ENCODE results near the gene MLXIP.
"Not testable (repeated sequence)": the region's sequence is repeated elsewhere in the genome, so short reads cannot be mapped to it uniquely, and the experiment has no call there.

The MLXIP gene

DNA sequence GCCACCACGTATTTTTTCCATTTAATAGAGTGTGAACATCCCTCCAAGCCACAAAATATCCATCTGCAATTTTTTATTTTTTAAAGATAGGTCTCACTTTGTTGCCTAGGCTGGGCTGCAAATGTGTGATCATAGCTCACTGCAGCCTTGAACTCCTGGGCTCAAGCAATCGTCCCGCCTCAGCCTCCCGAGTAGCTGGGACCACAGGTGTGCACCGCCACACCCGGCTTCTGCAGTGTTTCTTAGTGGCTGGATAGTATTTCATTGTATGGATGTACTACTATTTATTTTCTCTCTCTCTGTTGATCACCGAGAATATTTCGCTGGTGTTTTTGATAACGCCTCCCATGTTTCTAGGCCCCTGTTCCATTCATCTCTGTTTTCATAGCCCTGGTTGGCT lies 17.5 kb downstream of the MLXIP start:
- no peak for DNase-seq (ENCODE audit: low read depth in 3 of 3)

DNA sequence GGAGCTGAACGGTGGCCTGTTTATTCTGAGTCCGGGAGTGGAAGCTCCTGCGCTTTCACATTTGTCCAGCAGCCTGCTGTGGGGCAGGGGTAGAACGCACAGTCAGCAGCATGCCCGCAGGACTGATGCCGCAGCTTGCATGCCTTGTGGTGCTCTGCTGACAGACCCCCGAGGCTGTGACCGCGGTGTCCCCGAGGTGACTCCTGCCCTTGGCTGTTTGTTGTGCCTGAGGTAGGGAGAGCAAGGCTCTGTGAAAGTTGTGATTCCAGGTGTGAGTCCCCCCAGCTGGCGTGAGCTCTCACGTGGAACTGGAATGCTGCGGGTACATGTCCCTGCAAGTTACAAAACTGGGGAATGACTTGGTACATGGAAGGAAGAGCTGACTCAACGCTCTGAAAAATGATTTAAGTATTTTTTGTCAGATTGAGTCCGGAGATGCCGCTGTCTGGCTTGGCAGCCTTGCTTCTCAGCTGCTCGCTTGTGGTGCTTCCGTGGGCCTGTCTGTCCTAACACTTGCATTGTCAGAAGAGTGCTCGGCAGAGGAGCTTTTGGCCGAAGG lies 18.1 kb downstream of the MLXIP start:
- DNase-seq (ENCODE audit: low read depth in 3 of 3): no peak

DNA sequence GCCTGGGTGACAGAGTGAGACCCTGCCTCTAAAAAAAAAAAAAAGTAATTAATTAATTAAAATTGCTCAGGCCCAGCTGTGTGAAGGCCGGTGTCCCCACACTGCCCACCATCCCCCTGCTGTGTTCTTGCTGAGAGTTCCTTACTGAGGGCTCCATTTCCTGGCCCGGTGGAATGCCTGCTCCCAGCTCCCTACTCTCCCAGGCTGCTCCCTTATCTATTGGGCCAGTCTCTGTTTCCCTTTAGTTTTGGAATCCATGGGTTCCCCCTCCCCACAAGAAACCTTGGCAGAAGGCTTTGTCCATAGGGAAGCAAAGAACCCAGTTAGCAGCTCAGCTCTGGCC lies 19.0 kb downstream of the MLXIP start:
- DNase-seq (ENCODE audit: low read depth in 3 of 3): no peak

DNA sequence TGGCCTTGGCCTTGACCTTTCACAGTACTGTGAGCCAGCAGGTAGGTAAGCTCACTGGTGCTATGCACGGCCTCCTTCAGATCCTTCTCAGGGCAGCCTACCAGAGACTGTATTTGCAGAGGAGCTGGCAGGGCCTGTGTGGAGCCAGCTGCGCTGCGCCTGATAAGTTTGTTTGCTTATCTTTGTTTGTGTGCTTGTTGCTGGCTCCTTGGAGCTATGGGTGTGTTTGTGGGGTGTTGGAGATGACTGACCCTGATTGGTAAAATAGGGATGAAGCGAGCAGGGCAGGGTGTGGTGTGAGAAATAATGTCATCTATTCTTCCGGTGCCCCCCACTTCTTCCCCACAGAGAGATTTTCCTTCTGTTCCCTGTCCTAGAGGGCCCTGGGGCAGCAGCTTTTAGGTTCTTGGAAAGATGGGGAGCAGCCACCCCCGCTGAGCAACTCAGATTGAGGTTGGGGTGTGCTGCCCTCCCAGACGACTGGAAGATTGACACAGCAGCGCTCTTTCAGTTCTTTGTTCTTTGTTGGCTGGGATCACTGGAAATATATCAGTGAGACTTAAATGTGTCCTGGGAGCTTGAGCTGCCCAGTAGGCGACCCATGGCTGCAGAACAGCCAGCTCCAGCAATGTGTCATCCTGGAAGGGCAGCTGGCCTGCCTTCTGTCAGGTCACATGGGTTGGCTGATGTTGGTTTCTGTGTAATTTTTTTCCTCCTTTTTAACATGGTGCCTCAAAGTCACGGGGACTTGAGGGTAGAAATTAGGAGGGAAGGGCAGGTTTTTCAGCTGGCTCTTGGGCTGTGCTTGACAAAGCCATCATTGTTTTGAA lies 19.6 kb downstream of the MLXIP start:
- no peak for DNase-seq (ENCODE audit: low read depth in 3 of 3)

DNA sequence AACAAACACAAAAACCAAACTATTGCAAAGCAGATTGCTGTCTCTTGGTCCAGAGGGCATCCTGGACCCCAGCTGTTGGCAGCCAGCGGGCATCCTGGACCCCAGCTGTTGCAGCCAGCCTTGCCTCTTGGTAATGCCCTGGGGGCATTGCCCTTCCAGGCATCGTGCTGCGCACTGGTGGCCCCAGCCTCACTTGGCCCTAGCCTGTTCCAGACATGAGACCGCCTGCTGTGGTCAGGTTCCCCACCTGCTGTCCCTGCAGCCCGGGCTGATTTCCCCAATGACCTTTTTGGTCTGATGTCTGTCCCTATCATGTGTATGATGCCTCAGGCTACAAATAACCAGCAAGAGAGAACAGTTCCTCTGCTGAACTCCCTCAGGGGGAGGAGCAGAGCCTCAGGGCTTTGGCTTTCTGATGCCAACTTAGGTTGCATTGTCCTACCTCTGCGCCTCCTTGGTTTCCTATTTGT lies 20.8 kb downstream of the MLXIP start:
- DNase-seq (ENCODE audit: low read depth in 3 of 3): no peak

DNA sequence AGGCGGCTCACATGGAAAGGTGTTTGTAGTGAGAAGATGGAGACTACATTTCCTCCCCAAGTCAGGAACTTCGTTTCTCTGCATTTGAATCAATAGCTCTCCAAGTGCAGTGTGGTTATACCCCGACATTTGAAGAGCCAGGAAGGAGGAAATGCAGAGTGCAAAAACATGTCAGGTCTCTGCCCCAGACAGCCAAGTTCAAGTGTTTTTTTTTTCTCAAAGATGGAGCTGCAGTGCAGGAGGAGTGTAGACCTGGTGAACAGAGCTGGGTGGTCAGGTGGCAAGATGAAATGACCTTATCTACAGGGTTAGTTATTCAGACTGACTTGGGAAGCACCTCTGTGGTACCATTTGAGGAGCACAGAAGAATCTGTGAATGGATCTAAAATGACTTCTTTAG lies 21.3 kb downstream of the MLXIP start:
- no peak for DNase-seq (ENCODE audit: low read depth in 3 of 3)

DNA sequence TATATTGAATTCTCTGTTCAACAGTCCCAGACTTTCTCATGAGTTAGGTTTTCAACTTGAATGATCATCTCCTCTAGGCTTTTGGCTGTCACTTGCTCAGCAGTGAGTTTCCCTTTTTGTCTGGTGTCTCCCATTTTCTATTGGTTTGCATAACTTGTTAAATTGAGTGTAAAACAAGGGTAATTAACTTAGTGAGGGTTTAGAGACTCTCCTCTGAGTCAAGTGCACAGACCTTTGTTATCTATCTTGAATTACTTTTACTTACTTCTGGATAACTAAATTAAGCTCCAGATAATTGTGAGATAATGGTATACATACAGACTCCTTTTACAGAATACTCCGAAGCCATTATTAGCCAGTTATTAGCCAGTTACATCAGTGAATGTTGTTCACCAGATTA lies 22.0 kb downstream of the MLXIP start:
- no peak for DNase-seq (ENCODE audit: low read depth in 3 of 3)

DNA sequence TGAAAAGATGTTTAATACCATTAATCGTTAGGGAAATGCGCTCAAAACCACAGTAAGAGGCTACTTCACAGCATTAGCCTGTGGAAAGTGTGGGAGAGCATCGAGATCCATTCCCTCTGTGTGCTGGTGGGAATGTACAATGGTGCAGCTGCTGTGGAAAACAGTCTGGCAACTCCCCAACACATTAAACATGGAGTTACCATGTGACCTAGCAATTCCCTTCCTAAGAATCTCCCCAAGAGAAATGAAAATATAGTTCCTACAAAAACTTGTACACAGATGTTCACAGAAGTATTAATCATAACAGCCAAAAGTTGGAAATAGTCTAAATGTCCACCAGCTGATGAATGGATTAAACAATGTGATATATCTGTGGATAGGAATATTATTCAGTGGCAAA lies 23.8 kb downstream of the MLXIP start:
- DNase-seq (ENCODE audit: low read depth in 3 of 3): no peak

DNA sequence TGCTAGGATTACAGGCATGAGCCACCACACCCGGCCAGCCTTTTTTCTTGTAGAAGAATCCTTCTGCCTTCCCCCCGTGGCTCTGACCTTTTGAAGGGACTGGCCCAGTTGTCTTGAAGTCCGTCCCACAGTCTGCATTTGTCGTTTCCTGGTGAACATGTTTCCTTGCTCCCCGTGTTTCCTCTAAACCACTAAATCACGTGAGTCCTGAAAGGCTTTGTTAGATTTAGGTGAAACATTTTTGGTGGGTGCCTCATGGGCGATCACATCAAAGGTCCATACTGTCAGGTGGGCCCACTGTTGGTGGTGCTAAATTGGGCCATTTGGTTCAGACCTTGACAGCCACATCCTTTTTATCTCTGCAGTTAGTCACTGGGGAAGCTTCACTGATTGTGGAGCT lies 26.3 kb downstream of the MLXIP start:
- DNase-seq (ENCODE audit: low read depth in 3 of 3): no peak

DNA sequence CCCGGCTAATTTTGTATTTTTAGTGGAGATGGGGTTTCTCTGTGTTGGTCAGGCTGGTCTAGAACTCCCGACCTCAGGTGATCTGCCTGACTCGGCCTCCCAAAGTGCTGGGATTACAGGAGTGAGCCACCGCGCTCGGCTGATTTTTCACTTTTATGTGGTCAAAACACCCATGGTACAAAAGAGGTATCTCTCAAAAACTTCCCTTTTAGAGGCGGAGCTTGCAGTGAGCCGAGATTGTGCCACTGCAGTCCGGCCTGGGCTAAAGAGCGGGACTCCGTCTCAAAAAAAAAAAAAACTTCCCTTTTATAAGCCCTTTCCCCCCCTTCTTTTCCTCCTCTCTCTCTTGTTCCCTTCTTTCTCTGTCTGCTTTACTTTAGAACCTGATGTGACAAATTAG lies 26.9 kb downstream of the MLXIP start:
- not testable (repeated sequence) for DNase-seq (ENCODE audit: low read depth in 3 of 3)

DNA sequence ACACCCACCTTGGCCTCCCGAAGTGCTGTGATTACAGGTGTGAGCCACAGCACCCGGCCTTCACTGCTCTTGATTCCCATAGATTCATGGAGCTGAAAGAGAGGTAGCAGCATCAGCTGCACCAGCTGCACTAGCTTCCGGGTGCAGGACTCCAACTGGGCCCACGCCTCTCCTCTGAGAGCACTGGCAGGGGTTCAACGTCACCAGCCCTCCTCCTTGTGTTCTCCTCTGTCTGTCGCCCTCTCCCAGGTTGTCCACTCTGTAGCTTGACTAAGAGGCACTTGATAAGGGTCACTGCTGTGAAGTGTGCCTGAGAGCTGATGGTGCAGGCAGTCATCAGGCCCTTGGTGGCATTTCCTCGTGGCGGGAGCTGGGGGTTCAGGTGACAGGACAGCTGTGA lies 28.3 kb downstream of the MLXIP start:
- DNase-seq (ENCODE audit: low read depth in 3 of 3): no peak

DNA sequence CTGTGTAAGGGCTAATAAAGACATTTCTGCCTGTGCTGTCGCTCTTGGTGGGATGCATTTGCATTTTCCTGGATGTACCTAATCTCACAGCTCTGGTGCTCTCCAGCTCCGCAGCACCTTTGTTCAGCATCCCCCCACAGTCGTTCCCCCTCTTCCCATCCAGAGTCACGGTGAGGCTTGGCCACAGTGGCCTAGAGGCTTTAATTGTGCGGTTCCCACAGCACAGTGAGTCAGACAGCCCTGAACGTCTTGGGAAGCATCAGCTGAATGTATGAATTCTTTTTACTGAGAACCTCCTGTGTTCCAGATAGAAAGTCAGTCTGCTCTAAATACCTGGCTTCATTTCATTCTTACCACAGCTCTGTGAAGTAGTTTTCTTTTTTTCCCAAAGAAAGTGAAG lies 28.7 kb downstream of the MLXIP start:
- no peak for DNase-seq (ENCODE audit: low read depth in 3 of 3)

DNA sequence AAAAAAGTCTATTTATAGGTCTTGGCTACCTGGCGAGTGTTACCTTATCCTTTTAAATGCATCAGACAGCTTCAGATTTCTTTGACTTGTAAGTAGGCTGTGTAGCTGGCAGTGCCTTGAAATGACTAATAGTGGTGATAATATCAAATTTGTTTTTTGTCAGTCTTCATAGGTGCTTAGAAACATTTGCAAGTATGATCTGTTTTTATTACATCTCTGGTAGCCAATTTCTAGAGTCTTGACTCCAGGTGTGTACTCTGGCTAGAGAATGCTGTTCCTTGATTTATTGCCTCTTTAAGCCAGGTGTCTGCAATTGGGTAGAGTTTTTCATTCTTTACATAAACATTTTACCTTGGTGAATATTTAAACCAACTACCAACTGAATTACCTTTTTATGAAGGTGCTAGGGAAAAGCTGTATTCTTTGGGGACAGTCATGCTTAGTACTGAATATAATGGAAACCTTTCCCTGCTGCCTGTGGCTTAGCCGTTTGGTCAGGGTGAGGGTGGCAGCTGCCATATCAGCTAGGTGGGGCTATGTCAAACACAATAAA lies 32.6 kb downstream of the MLXIP start:
- DNase-seq (ENCODE audit: low read depth in 3 of 3): no peak

DNA sequence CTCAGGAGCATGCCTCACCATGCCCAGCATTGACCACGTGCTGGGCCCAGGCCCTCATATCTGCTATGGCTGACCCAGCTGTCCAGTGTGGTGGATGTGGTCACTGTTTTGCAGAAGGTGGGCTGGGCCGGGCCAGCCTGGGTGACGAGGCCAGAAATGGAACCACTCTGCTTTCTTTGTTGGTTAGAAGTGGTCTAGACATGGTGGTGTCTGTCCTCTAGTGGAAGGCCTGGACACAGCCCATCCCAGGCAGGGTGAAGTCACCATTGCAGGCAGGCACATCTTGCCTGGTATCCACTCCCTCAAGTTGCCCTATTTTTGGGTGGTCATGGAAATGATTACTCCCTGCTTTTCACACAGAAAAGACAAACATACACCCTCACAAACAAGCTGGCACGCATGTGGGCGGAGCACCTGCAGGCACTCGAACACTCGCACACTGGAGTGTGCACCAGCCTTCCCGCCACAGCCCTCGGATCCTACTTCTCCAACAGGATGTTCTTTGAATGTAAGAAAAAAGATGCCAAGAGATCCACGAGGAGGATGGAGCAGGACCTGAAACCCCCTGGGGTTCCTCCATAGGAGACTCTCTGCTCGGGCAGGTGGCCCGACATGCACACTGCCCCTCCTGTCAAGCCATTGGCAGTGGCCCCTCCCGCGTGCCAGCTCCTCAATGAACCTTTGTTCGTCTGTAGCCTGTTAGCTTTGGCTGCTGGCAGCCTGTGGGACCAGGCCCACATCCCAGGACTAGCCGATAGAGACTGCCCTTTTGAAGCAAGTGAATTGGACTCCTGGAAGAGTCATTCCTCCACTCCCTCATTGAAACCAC lies 38.4 kb downstream of the MLXIP start:
- no peak for DNase-seq (ENCODE audit: low read depth in 3 of 3)

DNA sequence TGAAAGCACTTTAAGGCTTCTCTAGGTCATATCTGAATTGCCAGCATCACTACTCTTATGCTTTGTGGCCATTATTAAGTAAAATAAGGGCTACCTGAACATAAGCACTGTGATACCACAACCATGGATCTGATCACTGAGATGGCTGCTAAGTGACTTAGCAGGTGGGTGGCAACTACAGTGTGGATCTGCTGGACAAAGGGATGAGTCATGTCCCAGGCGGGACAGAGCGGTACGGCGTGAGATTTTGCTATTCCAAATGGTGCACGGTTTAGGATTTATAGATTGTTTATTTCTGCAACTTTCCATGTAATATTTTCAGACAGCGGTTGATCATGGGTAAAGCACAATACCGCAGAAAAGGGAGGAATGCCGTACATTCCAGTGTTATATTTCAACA lies 39.4 kb downstream of the MLXIP start:
- DNase-seq (ENCODE audit: low read depth in 3 of 3): no peak

DNA sequence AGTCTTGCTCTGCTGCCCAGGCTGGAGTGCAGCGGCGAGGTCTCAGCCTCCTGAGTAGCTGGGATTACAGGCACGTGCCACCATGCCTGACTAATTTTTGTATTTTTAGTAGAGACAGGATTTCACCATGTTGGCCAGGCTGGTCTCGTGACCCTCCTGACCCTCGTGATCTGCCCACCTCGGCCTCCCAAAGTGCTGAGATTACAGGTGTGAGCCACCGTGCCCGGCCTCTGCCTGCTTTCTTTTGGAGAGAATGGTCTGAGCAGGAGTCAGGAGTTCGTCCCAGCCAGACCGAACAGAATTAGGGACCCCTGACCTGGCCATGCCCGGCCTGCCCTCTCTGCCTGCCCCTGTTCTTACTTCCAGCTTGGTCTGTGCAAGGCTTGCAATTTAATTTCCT lies 42.8 kb downstream of the MLXIP start:
- DNase-seq (ENCODE audit: low read depth in 3 of 3): not testable (repeated sequence)

DNA sequence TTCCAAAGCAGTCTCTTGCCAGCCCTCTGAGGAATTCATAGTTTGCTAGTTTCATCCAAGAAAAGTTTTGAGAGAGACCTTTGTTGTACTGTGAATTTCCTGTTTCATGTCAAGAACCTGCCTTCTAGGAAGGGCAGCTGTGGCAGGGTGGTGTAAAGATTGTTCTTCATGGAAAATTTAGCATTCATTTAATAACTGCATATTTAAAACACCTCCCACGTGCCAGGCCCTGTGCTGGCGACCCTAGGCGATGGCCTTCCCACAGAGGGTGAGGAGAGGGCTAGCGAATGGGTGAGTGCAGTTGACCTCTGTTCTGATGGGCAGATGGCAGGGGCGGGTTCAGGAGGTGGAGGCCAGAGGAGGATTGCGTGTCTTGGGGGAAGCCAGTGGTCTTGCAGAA lies 43.2 kb downstream of the MLXIP start:
- no peak for DNase-seq (ENCODE audit: low read depth in 3 of 3)

DNA sequence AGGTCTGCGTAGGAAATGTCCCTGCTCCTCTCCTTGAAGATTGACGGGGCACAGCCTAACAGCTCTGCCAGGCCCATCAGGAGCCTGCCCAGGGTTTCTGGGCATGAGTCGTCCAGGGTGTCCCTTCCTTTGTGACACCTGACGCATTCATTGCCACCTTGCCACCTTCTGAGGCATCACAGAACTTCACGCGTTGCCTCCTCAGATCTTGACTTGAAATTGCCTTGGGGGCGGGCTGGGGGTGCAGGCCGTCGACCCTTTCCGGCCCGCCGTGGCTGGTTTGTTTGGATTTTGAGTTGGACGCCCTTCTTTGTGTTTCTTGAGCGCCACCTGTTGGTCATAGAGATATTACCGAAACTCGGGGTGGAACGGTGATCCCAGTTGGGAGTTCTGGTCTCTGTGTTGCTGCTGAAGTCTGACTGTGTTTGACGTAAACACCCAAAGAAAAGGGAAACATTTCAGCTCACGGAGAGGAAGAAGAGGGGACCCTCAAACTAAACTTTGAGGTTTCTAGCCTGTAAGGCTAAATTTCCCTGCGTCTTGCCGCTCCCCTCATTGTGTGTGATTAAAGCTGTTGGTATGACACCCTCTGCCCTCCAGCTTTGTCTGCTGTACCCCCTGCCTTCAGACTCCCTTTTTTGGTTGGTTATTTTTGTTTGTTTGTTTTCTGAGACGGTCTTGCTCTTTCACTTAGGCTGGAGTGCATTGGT lies 44.6 kb downstream of the MLXIP start:
- peak; percentile 38 to 54 (median 40) for DNase-seq (ENCODE audit: low read depth in 3 of 3)

DNA sequence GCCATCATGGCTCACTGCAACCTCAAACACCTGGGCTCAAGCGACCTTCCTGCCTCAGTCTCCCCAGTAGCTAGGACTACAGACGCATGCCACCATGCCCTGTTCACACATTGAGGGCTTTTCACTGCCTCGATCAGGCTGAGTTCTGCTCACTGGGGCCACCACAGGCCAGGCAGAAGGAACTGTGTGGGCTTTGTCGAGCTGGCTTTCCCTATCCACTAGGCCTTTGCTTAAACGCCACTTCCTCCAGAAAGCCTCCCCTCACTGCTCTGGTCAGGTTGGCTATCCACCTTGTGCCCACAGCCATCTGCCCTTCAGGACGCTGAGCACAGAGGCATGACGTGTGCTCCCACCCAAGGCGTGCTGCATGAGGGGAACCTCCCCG lies 45.2 kb downstream of the MLXIP start:
- no peak for DNase-seq (ENCODE audit: low read depth in 3 of 3)

DNA sequence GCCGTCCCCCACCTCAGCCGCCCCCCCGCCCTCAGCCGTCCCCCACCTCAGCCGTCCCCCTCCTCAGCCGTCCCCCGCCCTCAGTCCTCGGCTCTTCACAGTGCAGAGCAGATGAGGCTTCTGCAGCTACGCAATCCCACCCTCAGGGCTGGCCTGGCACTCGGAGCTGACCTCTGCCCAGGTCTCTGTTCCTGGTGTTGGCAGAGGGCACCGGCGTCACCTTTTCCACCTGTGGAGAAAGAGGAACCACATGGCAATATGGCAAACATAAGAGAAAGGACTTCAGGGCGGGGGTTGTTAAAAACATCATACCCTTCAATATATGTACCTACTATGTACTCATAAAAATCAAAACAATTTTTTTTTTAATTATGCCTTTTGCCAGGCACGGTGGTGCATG lies 45.8 kb downstream of the MLXIP start:
- DNase-seq (ENCODE audit: low read depth in 3 of 3): no peak

DNA sequence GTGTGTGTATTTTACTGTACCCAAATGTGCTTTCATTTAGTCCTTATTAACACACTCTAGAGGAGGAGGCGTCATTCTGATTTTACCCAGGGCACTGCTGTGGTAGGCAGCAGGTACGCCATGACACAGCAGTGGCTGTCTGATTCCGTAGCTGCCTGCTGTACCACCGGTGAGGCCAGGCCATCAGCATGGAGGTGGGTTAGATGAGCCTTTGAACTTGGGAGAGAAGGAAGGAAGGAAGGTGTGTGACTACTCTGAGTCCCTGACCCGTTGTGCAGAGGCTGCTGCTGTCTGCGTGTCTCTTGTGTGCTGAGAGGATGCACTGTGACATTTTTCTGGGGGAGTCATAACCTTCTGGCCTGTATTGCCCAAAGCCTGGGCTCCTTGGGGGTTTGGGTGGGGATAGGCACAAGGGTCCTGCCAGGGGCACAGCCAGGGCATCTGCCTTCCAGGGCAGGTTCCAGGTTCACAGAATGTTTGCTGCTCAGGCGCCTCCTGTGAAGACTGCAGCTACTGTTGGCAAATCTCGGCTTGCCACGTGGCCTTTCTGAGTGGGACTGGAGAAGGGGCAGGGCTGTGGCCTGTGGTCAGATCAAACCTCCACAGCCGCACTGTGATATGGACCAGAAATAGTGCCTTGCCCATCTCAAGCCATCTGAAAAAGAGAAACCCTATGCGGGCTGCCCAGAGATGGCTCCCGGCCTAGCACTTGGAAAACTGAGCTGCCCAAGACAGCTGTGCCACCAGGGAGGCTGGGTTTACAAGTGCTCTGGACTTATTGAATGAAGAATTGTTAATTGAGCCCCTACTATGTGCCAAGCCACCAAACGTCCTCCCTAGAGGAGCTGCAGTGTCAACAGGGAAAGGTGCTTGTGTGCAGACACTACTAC lies 47.1 kb downstream of the MLXIP start:
- DNase-seq (ENCODE audit: low read depth in 3 of 3): no peak

Measured in stimulated activated CD4-positive, alpha-beta T cell treated with anti-CD3 and anti-CD28 coated beads, TNF-alpha, amount 100 ng/mL, for 4 hours (primary cell).